ENCODE data around the gene GRIN2C. TPM values are rescaled to one million over a fixed set of nuclear protein-coding genes. Genes with fewer than 3 reads are reported as not detected.
"Not testable (repeated sequence)": the region's sequence is repeated elsewhere in the genome, so short reads cannot be mapped to it uniquely, and the experiment has no call there.

The GRIN2C gene
- total RNA-seq, 1 donor = under 0.01 TPM

GRCh38 chr17:74873874-74874614 lies 14.4 kb upstream of the GRIN2C start:
- peak overlapping the region; percentile 90 for H3K4me3 ChIP-seq (ENCODE audit: low read depth, low read length)
- DNase-seq (ENCODE audit: low read depth) = no peak
- no peak for TF ChIP-seq CTCF (IDR thresholded peaks at IDR 0.05; ENCODE audit: insufficient read depth, low read depth, low read length)

DNA sequence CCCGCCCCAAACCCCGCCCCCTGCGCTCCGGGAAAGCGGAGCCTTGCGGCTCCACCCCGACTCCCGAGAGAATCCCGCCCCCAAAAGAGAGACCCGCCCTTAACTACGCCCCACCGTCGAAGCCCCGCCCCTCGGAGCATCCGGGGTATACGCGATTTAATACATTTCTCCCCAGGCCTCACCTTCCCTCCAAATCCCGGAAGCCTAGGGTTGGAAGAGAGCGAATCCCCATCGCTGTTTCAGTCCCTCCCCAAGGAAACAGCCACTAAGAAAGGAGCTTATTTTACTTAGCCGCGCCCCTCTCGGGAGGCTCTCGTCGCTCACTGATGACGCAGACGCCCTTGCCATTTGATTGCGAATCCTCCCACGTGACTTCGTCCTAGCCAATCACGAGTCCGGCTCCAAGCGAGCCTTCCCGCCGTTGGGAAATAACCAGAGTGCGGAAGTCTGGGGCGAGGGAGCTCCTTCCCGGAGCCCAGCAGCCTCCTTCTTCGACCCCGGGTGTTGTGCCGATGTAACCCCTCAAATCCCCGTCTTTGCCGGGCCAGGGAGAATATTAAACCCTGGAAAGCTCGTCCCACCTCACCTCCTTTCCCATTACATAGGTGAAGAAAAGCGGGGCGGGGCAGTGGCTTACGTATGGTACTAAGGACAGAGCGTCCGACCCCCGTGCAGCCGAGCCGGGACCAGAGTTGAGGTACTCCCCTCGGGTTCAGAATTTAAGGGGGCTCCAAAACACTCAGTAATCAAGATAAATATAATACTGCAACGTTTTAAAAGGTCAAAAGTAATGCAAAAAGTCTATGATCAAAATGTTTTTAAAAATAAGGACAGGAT lies 13.6 kb upstream of the GRIN2C start:
- H3K4me3 ChIP-seq (ENCODE audit: low read depth, low read length) = peak overlapping the region; percentile 90
- peak; percentile 100 for DNase-seq (ENCODE audit: low read depth)
- TF ChIP-seq CTCF (IDR thresholded peaks at IDR 0.05; ENCODE audit: insufficient read depth, low read depth, low read length) = no peak

DNA sequence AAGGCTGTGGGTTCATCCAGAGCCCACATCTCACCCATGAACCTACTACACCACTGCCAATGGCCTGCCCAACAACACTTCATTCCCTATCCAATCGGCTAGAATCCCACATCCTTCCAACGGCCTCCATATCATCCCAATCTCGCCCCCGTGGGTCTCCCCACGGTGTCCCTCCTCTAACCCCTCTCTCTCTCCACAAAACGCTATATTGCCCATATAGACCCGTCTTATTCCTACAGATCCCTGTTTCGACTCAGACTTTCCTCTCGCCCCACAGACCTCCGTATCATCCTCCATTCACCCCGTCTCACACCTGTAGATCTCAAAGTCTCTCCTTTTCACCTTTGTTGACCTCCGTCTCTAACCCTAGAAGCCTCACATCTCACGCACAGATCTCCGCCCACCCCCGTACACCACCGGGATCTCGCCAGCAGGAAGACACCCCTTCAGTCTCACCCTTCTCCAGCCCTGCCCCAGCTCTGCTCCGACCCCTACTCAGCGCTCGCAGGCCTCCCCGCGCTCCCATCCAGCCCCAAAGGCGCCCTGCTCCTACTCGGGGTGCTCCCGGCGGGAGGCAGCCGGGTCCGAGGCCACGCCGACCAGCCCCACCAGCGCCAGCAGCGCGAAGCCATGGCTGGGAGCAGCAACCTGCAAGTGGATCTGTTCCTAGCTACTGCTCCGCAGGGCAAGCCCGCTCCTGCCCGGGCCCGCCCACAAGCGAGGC lies 12.8 kb upstream of the GRIN2C start, which contains the start of gene FDXR:
FDXR (minus strand) TSS at position 682 of the 724 bp plus-strand sequence; CDS start at position 632, 50 bp downstream.
- no peak for TF ChIP-seq CTCF (IDR thresholded peaks at IDR 0.05; ENCODE audit: insufficient read depth, low read depth, low read length)
- peak within 1 kb of the TSS; percentile 90 for H3K4me3 ChIP-seq (ENCODE audit: low read depth, low read length)
- no peak for DNase-seq (ENCODE audit: low read depth)

GRCh38 chr17:74871356-74872076 lies 11.8 kb upstream of the GRIN2C start:
- TF ChIP-seq CTCF (IDR thresholded peaks at IDR 0.05; ENCODE audit: insufficient read depth, low read depth, low read length) = no peak
- no peak for DNase-seq (ENCODE audit: low read depth)
- peak overlapping the region; percentile 86 for H3K4me3 ChIP-seq (ENCODE audit: low read depth, low read length)

- DNase-seq (ENCODE audit: low read depth) = peak; percentile 66
- TF ChIP-seq CTCF (IDR thresholded peaks at IDR 0.05; ENCODE audit: insufficient read depth, low read depth, low read length) = no peak
- no peak overlapping the region for H3K4me3 ChIP-seq (ENCODE audit: low read depth, low read length)
These were observed 10.8 kb upstream of the GRIN2C start for GRCh38 chr17:74870512-74870911.

- not testable (repeated sequence) for H3K4me3 ChIP-seq (ENCODE audit: low read depth, low read length); DNase-seq (ENCODE audit: low read depth)
These were observed 10.3 kb upstream of the GRIN2C start for GRCh38 chr17:74870028-74870427.
